Panc1 (cell line): Measurements from ENCODE around the gene NUPR1. TPM values are rescaled to one million over a fixed set of nuclear protein-coding genes. Genes with fewer than 3 reads are reported as not detected.

Experiments
- ATAC-seq: fragments of 200-7000 bp; cut with Tn5 transposase; 2 replicates; pipeline ENCODE4 v1.9.1; 2020; ENCODE audit warnings: mild to moderate bottlenecking, moderate library complexity
- BruUV-seq: library from RNA; stranded (reverse); fragments of 400-500 nt; replicated peaks from 2 replicates; lab custom pipeline; 2021; lab: Mats Ljungman, UMichigan
- CTCF ChIA-PET: fragments of 300-600 bp; sonication (Branson Sonifier 250); formaldehyde crosslinking; loops from one replicate; lab custom pipeline; 2022; ENCODE audit warnings: antibody characterized with exemption; lab: Charles Lee
- POLR2A ChIA-PET: fragments of 300-600 bp; sonication (Branson Sonifier 250); formaldehyde crosslinking; loops from one replicate; lab custom pipeline; 2022; ENCODE audit warnings: antibody characterized with exemption; lab: Charles Lee
- DNase-seq: peaks from one replicate; pipeline ENCODE4 v3.0.0-alpha.2; 2010; ENCODE audit warnings: low read depth, low spot score
- H3K27ac ChIP-seq: 2 replicates; pipeline ENCODE4 v1.5.1; 2011; ENCODE audit warnings: mild to moderate bottlenecking, low read length, inconsistent platforms
- H3K27me3 ChIP-seq: fragments of 200-500 bp; sonication (Bioruptor generic); 2 replicates; pipeline ENCODE4 v1.6.0; 2014; ENCODE audit warnings: low read length, inconsistent platforms; ENCODE audit not compliant: control insufficient read depth, insufficient read depth
- H3K36me3 ChIP-seq: fragments of 200-500 bp; sonication (Bioruptor generic); 2 replicates; pipeline ENCODE4 v1.5.1; 2014; ENCODE audit warnings: inconsistent platforms, mild to moderate bottlenecking, low read length, moderate library complexity; ENCODE audit not compliant: control insufficient read depth, insufficient read depth
- H3K4me1 ChIP-seq: 2 replicates; pipeline ENCODE4 v1.5.1; 2011; ENCODE audit warnings: inconsistent platforms, mild to moderate bottlenecking, low read length, moderate library complexity; ENCODE audit not compliant: control insufficient read depth, insufficient read depth
- H3K4me3 ChIP-seq, 2 experiments: 2 replicates each; pipeline ENCODE4 v1.5.1; 2011 to 2012; ENCODE audit warnings: low read depth in 2 of 2, low read length in 2 of 2, mild to moderate bottlenecking in 2 of 2, inconsistent platforms in 1 of 2, moderate library complexity in 1 of 2
- H3K9me3 ChIP-seq: fragments of 200-500 bp; sonication (Bioruptor generic); 2 replicates; pipeline ENCODE4 v1.5.1; 2014; ENCODE audit warnings: low read depth, mild to moderate bottlenecking, inconsistent platforms, low read length, moderate library complexity; ENCODE audit not compliant: control insufficient read depth, insufficient read depth
- CTCF ChIP-seq: fragments of 450-650 bp; IDR thresholded peaks from 2 replicates; pipeline ENCODE4 v1.5.1; 2017; ENCODE audit warnings: mild to moderate bottlenecking
- POLR2AphosphoS5 ChIP-seq: IDR thresholded peaks from 2 replicates; pipeline ENCODE4 v1.6.1; 2012; ENCODE audit warnings: mild to moderate bottlenecking, low read depth, low read length, moderate library complexity
- REST ChIP-seq, 2 experiments: IDR thresholded peaks; 2 replicates each; pipeline ENCODE4 v1.6.1; 2011 to 2012; ENCODE audit warnings: low read depth in 2 of 2, control low read depth in 1 of 2, low read length in 1 of 2, mild to moderate bottlenecking in 1 of 2, moderate library complexity in 1 of 2; ENCODE audit not compliant: insufficient read depth in 1 of 2
- SIN3A ChIP-seq: IDR thresholded peaks from 2 replicates; pipeline ENCODE4 v1.6.1; 2012; ENCODE audit warnings: low read depth, mild to moderate bottlenecking, low read length, moderate library complexity, borderline replicate concordance; ENCODE audit not compliant: insufficient read depth
- TCF7L2 ChIP-seq: IDR thresholded peaks from 2 replicates; pipeline ENCODE4 v1.6.1; 2011; ENCODE audit warnings: mild to moderate bottlenecking, low read depth, low read length, inconsistent platforms
- in situ Hi-C: cut with HindIII; loops from 2 replicates; pipeline ENCODE4 v1.10.0; 2016; ENCODE audit warnings: low sequenced_read_pairs, low pct_unique_long_range_greater_than_20kb
- intact Hi-C: fragments of 100-400 bp; cut with micrococcal nuclease; formaldehyde crosslinking; loops from one replicate; pipeline ENCODE4 v1.10.0; 2022; ENCODE audit not compliant: unreplicated experiment
- total RNA-seq: library from RNA; stranded (reverse); gene quantifications from one replicate; pipeline ENCODE4 v1.2.1, GENCODE V29; 2021; ENCODE audit not compliant: unreplicated experiment

NUPR1 gene
- total RNA-seq, 1 experiment from 2014 or later = 79.7 TPM

GRCh38 chr16:28531777-28532744 is 6.7 kb downstream of the NUPR1 start:
- BruUV-seq = no TSS peak
- intact Hi-C loops = no loop called here
- DNase-seq (no peak), ATAC-seq (peak; percentile 76)
- ChIA-PET POLR2A (interaction anchor here (0.5 kb wide), 1 partner anchor 86 kb away, joined by 4 read pairs; no protein-coding TSS in a partner anchor), CTCF (no interaction called here)
- Histone ChIP-seq H3K4me1 (no peaks in the 10 kb centered on the region), H3K27ac (no peak overlapping the region), H3K9me3 (no peaks in the 10 kb centered on the region), H3K36me3 (no peaks in the 10 kb centered on the region), H3K27me3 (no peaks in the 10 kb centered on the region), H3K4me3 (no peak overlapping the region)
- in situ Hi-C loops = no loop called here
- TF ChIP-seq CTCF (no peak), POLR2AphosphoS5 (no peak), REST (IDR thresholded peaks at IDR 0.05; ENCODE audit: insufficient read depth in 1 of 2, low read depth in 2 of 2, low read length in 1 of 2) (no peak), TCF7L2 (no peak), SIN3A (no peak)

GRCh38 chr16:28529124-28529523 is 9.7 kb downstream of the NUPR1 start:
- Histone ChIP-seq H3K9me3 (no peaks in the 10 kb centered on the region), H3K27ac (no peak overlapping the region), H3K27me3 (no peaks in the 10 kb centered on the region), H3K4me3 (no peak overlapping the region), H3K36me3 (no peaks in the 10 kb centered on the region), H3K4me1 (no peaks in the 10 kb centered on the region)
- in situ Hi-C loops = no loop called here
- POLR2A ChIA-PET = no interaction called here
- TF ChIP-seq SIN3A (no peak), CTCF (no peak), REST (IDR thresholded peaks at IDR 0.05; ENCODE audit: insufficient read depth in 1 of 2, low read depth in 2 of 2, low read length in 1 of 2) (no peak), TCF7L2 (no peak), POLR2AphosphoS5 (no peak)
- ATAC-seq = no peak
- intact Hi-C loops = no loop called here
- no TSS peak for BruUV-seq
- CTCF ChIA-PET = no interaction called here
- DNase-seq = no peak
